Mesendoderm (in vitro differentiated cells): Measurements from ENCODE around the gene DCAF7. TPM values are rescaled to one million over a fixed set of nuclear protein-coding genes. Genes with fewer than 3 reads are reported as not detected.

Source experiments
- DNase-seq: peaks from one replicate; pipeline ENCODE4 v3.0.0; 2013
- H2AK5ac ChIP-seq: 2 replicates; pipeline ENCODE4 v1.6.1; 2013; ENCODE audit warnings: low read length, inconsistent platforms
- H2BK120ac ChIP-seq: 2 replicates; pipeline ENCODE4 v1.6.1; 2013; ENCODE audit warnings: low read depth, mild to moderate bottlenecking, low read length, moderate library complexity, mixed read lengths
- H2BK15ac ChIP-seq: replicated peaks from 2 replicates; pipeline ENCODE4 v1.6.1; 2013; ENCODE audit warnings: low read depth, mild to moderate bottlenecking, moderate library complexity
- H2BK5ac ChIP-seq: 2 replicates; pipeline ENCODE4 v1.6.1; 2013; ENCODE audit warnings: low read length, inconsistent platforms
- H3K18ac ChIP-seq: 2 replicates; pipeline ENCODE4 v1.6.1; 2013; ENCODE audit warnings: mild to moderate bottlenecking, low read length, mixed read lengths
- H3K23ac ChIP-seq: one replicate; pipeline ENCODE4 v1.6.1; 2013; ENCODE audit warnings: low read length
- H3K27ac ChIP-seq: 2 replicates; pipeline ENCODE4 v1.5.1; 2013; ENCODE audit warnings: low read depth, mild to moderate bottlenecking, inconsistent platforms, low read length, moderate library complexity
- H3K27me3 ChIP-seq: 2 replicates; pipeline ENCODE4 v1.6.1; 2013; ENCODE audit warnings: low read length, control low read depth, mild to moderate bottlenecking, inconsistent platforms; ENCODE audit not compliant: insufficient read depth, poor library complexity
- H3K36me3 ChIP-seq: 2 replicates; pipeline ENCODE4 v1.6.1; 2013; ENCODE audit warnings: low read length, inconsistent platforms; ENCODE audit not compliant: control insufficient read depth, insufficient read depth
- H3K4ac ChIP-seq: one replicate; pipeline ENCODE4 v1.6.1; 2013; ENCODE audit warnings: low read depth, mild to moderate bottlenecking, low read length, moderate library complexity
- H3K4me1 ChIP-seq: 2 replicates; pipeline ENCODE4 v1.6.1; 2013; ENCODE audit warnings: low read depth, low read length, inconsistent platforms; ENCODE audit not compliant: control insufficient read depth
- H3K4me2 ChIP-seq: 2 replicates; pipeline ENCODE4 v1.6.1; 2013; ENCODE audit warnings: low read length
- H3K4me3 ChIP-seq: 2 replicates; pipeline ENCODE4 v1.5.1; 2013; ENCODE audit warnings: mild to moderate bottlenecking, low read length
- H3K56ac ChIP-seq: one replicate; pipeline ENCODE4 v1.6.1; 2013; ENCODE audit warnings: low read length
- H3K79me1 ChIP-seq: 2 replicates; pipeline ENCODE4 v1.6.1; 2013; ENCODE audit warnings: low read length, inconsistent platforms
- H3K79me2 ChIP-seq: 2 replicates; pipeline ENCODE4 v1.6.1; 2013; ENCODE audit warnings: mild to moderate bottlenecking, low read length; ENCODE audit not compliant: control insufficient read depth, insufficient read depth
- H3K9ac ChIP-seq: 2 replicates; pipeline ENCODE4 v1.6.1; 2013; ENCODE audit warnings: low read length, inconsistent platforms
- H4K5ac ChIP-seq: one replicate; pipeline ENCODE4 v1.6.1; 2013; ENCODE audit warnings: low read length
- H4K8ac ChIP-seq: one replicate; pipeline ENCODE4 v1.6.1; 2013; ENCODE audit warnings: low read depth, mild to moderate bottlenecking, control low read depth, low read length, moderate library complexity
- WGBS: extraction: QIAGEN DNeasy Blood & Tissue Kit; methylation state at CpG from one replicate; pipeline ENCODE4 v1.1.7; 2013; ENCODE audit warnings: low lambda C conversion rate, missing lambda C conversion rate; ENCODE audit not compliant: insufficient coverage; ENCODE audit errors: extremely low coverage; 5-methylcytosine and 5-hydroxymethylcytosine counted together
- polyA plus RNA-seq, 2 experiments: library from polyadenylated mRNA; stranded (reverse); fragments of 200-250 nt; gene quantifications; one replicate each; pipeline ENCODE4 v1.2.3, GENCODE V29; 2013

The DCAF7 gene, protein sequence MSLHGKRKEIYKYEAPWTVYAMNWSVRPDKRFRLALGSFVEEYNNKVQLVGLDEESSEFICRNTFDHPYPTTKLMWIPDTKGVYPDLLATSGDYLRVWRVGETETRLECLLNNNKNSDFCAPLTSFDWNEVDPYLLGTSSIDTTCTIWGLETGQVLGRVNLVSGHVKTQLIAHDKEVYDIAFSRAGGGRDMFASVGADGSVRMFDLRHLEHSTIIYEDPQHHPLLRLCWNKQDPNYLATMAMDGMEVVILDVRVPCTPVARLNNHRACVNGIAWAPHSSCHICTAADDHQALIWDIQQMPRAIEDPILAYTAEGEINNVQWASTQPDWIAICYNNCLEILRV
- polyA plus RNA-seq (2013, experiment 1 of 2): 39.7 TPM
- polyA plus RNA-seq (2013, experiment 2 of 2): 39.6 TPM

DNA sequence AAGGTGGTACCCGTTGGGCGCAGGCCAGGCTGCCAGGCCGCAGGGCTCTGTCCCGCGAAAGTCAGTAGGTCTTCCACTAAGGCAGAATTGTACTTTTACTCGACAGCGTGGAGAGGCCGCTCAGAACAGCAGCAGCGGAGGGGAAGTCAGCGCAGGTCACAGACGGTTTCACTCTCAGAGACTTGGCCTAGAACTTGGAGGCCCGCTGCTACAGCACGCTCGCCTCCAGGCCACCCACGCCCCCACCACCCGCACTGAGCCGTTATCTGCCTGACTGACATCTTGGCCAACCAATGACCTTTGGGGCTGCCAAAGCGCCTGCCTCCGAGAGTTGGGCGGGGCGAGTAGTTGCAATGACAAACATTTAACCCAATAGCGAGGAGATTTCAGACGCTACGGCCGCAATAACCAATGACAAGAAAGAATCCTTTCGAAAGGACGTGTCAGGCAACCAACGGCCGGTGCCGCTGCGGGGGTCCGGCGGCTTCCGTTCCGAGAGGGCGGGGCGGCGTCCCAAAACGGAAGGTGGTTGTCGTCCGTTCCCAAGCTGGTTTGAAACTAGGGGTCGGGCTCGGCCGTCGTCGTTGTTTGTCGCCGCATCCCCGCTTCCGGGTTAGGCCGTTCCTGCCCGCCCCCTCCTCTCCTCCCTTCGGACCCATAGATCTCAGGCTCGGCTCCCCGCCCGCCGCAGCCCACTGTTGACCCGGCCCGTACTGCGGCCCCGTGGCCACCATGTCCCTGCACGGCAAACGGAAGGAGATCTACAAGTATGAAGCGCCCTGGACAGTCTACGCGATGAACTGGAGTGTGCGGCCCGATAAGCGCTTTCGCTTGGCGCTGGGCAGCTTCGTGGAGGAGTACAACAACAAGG, at the start of gene DCAF7:
TSS of gene DCAF7 (plus strand) at position 532 of the 871 bp plus-strand sequence. CDS start at position 733, 201 bp downstream.
- Histone ChIP-seq H4K5ac (no peak within 1 kb of the TSS), H2AK5ac (no peak within 1 kb of the TSS), H3K18ac (peak within 1 kb of the TSS; percentile 55), H3K4ac (peak within 1 kb of the TSS; percentile 70), H3K27me3 (no peaks in the 10 kb centered on the region), H3K9ac (peak within 1 kb of the TSS; percentile 86), H3K79me1 (peaks cover 17% of the 10 kb centered on the region), H3K4me1 (peaks cover 3% of the 10 kb centered on the region), H3K56ac (peak within 1 kb of the TSS; percentile 93), H3K4me3 (peak within 1 kb of the TSS; percentile 96), H3K36me3 (no peaks in the 10 kb centered on the region), H2BK120ac (no peak within 1 kb of the TSS), H3K23ac (peak within 1 kb of the TSS; percentile 87), H3K79me2 (peaks cover 35% of the 10 kb centered on the region), H4K8ac (peak within 1 kb of the TSS; percentile 58), H3K27ac (peak within 1 kb of the TSS; percentile 74), H2BK15ac (no peak within 1 kb of the TSS), H2BK5ac (peak within 1 kb of the TSS; percentile 55), H3K4me2 (peak within 1 kb of the TSS; percentile 83)
- WGBS: no CpG with 5 or more reads among the region's 72 CpGs
- DNase-seq: peak; percentile 100

DNA sequence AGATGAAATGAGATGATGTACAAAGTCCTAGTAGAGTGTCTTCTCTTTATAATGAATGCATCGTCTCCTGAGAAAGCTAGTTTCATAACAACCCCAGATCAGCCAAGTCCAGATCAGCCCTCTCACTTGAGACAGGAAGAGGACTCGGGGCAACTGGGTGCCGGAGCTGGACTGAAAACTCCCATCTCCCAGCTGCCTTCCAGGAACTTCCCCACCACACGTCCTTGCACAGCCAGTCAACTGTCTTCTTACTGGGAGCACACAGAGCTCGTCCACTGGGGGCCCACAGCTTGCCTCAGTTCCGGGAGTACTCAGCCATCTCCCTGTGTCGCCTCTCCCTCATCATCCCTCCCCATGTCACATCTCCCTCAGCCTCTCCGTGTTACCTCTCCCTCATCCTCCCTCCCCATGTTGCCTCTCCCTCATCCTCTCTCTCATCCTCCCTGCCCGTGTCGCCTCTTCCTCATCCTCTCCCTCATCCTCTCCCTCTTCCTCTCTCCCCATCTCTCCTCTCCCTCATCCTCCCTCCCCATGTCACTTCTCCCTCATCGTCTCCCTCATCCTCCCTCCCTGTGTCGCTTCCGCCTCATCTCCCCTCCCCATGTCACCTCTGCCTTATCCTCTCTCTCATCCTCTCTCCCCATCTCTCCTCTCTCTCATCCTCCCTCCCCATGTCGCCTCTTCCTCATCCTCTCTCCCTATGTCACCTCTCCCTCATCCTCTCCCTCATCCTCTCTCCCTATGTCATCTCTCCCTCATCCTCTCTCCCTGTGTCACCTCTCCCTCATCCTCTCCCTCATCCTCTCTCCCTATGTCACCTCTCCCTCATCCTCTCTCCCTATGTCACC, 49.5 kb upstream of the DCAF7 start:
- no peak overlapping the region for H3K18ac ChIP-seq
- no peak overlapping the region for H3K23ac ChIP-seq
- no peak overlapping the region for H3K56ac ChIP-seq
- no peaks in the 10 kb centered on the region for H3K79me1 ChIP-seq
- H3K27ac ChIP-seq: no peak overlapping the region
- no peak overlapping the region for H3K4ac ChIP-seq
- WGBS: no CpG with 5 or more reads among the region's 14 CpGs
- no peaks in the 10 kb centered on the region for H3K27me3 ChIP-seq
- H3K36me3 ChIP-seq: no peaks in the 10 kb centered on the region
- H4K5ac ChIP-seq: no peak overlapping the region
- H2BK5ac ChIP-seq: no peak overlapping the region
- no peak overlapping the region for H2BK120ac ChIP-seq
- H2AK5ac ChIP-seq: no peak overlapping the region
- no peak for DNase-seq
- no peak overlapping the region for H3K4me2 ChIP-seq
- H3K9ac ChIP-seq: no peak overlapping the region
- peaks cover 3% of the 10 kb centered on the region for H3K4me1 ChIP-seq
- no peak overlapping the region for H3K4me3 ChIP-seq
- no peak overlapping the region for H4K8ac ChIP-seq
- no peaks in the 10 kb centered on the region for H3K79me2 ChIP-seq
- no peak overlapping the region for H2BK15ac ChIP-seq

DNA sequence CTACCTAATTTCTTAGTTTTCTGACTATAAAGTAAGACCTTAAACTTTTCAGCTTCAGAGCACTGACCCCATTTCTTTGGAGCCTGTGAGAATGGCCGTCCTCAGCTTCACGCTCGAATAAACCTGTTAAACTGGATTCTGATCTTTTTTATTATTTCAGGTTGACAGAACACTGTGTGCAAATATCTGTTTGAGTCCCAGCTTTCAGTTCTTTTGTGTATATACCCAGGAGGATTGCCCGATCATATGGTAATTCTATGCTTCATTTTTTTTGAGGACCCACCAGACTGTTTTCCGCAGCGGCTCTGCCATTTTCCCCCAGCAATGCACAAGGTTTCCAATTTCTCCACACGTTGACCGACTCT, 47.0 kb upstream of the DCAF7 start:
- Histone ChIP-seq H4K5ac (no peak overlapping the region), H3K18ac (no peak overlapping the region), H3K27me3 (no peaks in the 10 kb centered on the region), H3K27ac (no peak overlapping the region), H4K8ac (no peak overlapping the region), H3K9ac (no peak overlapping the region), H2AK5ac (no peak overlapping the region), H2BK15ac (no peak overlapping the region), H2BK5ac (no peak overlapping the region), H3K4me2 (no peak overlapping the region), H3K23ac (no peak overlapping the region), H3K4me1 (no peaks in the 10 kb centered on the region), H3K4ac (no peak overlapping the region), H3K4me3 (no peak overlapping the region), H3K79me1 (no peaks in the 10 kb centered on the region), H2BK120ac (no peak overlapping the region), H3K36me3 (no peaks in the 10 kb centered on the region), H3K79me2 (no peaks in the 10 kb centered on the region), H3K56ac (no peak overlapping the region)
- no peak for DNase-seq
- no CpG with 5 or more reads among the region's 8 CpGs for WGBS

DNA sequence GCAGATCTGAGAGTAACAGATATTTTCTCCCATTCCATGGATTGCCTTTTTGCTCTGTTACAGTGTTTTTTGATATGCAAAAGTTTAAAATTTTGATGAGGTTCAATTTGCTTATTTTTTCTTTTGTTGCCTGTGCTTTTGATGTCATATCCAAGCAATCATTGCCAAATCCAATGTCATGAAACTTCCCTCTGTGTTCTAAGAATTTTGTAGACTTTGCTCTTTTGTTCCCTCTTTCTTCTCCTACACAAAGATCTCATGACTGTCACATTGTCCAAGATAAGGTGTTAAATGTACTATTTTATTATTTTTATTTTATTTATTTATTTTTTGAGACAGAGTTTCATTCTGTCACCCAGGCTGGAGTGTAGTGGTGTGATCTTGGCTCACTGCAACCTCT, 46.0 kb upstream of the DCAF7 start:
- no peak overlapping the region for H4K5ac ChIP-seq
- no peak overlapping the region for H3K4me3 ChIP-seq
- H2BK15ac ChIP-seq: no peak overlapping the region
- H3K36me3 ChIP-seq: no peaks in the 10 kb centered on the region
- DNase-seq: no peak
- H3K4me2 ChIP-seq: no peak overlapping the region
- no peak overlapping the region for H3K23ac ChIP-seq
- H2BK5ac ChIP-seq: no peak overlapping the region
- no peak overlapping the region for H3K18ac ChIP-seq
- H2BK120ac ChIP-seq: no peak overlapping the region
- no peak overlapping the region for H3K4ac ChIP-seq
- no peak overlapping the region for H3K27ac ChIP-seq
- no peak overlapping the region for H3K56ac ChIP-seq
- no peaks in the 10 kb centered on the region for H3K79me1 ChIP-seq
- no peak overlapping the region for H3K9ac ChIP-seq
- H3K4me1 ChIP-seq: no peaks in the 10 kb centered on the region
- no peaks in the 10 kb centered on the region for H3K27me3 ChIP-seq
- H3K79me2 ChIP-seq: no peaks in the 10 kb centered on the region
- H4K8ac ChIP-seq: no peak overlapping the region
- H2AK5ac ChIP-seq: no peak overlapping the region

DNA sequence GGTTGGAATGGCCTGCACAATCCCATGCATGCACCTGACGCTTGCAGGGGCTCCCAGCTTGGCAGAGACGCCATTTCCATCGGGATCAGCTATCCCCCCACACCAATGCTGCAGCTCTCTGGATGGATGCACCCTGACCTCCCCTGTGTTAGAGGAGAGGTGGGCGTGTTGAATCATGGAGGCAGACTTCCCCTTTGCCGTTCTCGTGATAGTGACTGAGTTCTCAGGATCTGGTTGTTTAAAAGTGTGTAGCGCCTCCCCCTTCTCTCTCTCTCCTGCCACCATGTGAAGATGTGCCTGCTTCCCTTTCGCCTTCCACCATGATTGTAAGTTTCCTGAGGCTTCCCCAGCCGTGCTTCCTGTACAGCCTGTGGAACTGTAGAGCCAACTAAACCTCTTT, 44.9 kb upstream of the DCAF7 start:
- H2AK5ac ChIP-seq: no peak overlapping the region
- no peak overlapping the region for H3K9ac ChIP-seq
- H3K4me3 ChIP-seq: no peak overlapping the region
- DNase-seq: no peak
- H3K79me2 ChIP-seq: no peaks in the 10 kb centered on the region
- H2BK15ac ChIP-seq: no peak overlapping the region
- H3K4me2 ChIP-seq: no peak overlapping the region
- no peaks in the 10 kb centered on the region for H3K27me3 ChIP-seq
- H3K4ac ChIP-seq: no peak overlapping the region
- H4K8ac ChIP-seq: no peak overlapping the region
- H2BK5ac ChIP-seq: no peak overlapping the region
- H3K79me1 ChIP-seq: no peaks in the 10 kb centered on the region
- H2BK120ac ChIP-seq: no peak overlapping the region
- whole genome bisulfite sequencing: no CpG with 5 or more reads among the region's 9 CpGs
- H3K23ac ChIP-seq: no peak overlapping the region
- H3K27ac ChIP-seq: no peak overlapping the region
- no peaks in the 10 kb centered on the region for H3K36me3 ChIP-seq
- H4K5ac ChIP-seq: no peak overlapping the region
- no peaks in the 10 kb centered on the region for H3K4me1 ChIP-seq
- no peak overlapping the region for H3K18ac ChIP-seq
- H3K56ac ChIP-seq: no peak overlapping the region
